PFSK-1 (cell line): ENCODE results near the gene SIL1.

ENCODE experiments used
- POLR2AphosphoS5 ChIP-seq: IDR thresholded peaks from 2 replicates; pipeline ENCODE4 v1.6.1; 2012; ENCODE audit warnings: low read depth, mild to moderate bottlenecking, control low read depth, low read length, moderate library complexity
- SIN3A ChIP-seq: IDR thresholded peaks from 2 replicates; pipeline ENCODE4 v1.6.1; 2012; ENCODE audit warnings: mild to moderate bottlenecking, low read length, moderate library complexity, borderline replicate concordance; ENCODE audit not compliant: insufficient read depth
- TAF1 ChIP-seq: IDR thresholded peaks from 2 replicates; pipeline ENCODE4 v1.6.1; 2012; ENCODE audit warnings: low read length, control low read depth, borderline replicate concordance; ENCODE audit not compliant: insufficient read depth
- TF ChIP-seq, protein P1 (sequence below), 2 experiments: IDR thresholded peaks; 2 replicates each; pipeline versions ENCODE4 v1.6.1 to v1.8.0; 2011 to 2012; ENCODE audit warnings: low read depth in 2 of 2, low read length in 2 of 2, control low read depth in 1 of 2, inconsistent platforms in 1 of 2, mild to moderate bottlenecking in 1 of 2, moderate library complexity in 1 of 2; ENCODE audit not compliant: insufficient read depth in 1 of 2

- no peak for TF ChIP-seq POLR2AphosphoS5
- TF ChIP-seq TAF1: no peak
- TF ChIP-seq, protein P1, sequence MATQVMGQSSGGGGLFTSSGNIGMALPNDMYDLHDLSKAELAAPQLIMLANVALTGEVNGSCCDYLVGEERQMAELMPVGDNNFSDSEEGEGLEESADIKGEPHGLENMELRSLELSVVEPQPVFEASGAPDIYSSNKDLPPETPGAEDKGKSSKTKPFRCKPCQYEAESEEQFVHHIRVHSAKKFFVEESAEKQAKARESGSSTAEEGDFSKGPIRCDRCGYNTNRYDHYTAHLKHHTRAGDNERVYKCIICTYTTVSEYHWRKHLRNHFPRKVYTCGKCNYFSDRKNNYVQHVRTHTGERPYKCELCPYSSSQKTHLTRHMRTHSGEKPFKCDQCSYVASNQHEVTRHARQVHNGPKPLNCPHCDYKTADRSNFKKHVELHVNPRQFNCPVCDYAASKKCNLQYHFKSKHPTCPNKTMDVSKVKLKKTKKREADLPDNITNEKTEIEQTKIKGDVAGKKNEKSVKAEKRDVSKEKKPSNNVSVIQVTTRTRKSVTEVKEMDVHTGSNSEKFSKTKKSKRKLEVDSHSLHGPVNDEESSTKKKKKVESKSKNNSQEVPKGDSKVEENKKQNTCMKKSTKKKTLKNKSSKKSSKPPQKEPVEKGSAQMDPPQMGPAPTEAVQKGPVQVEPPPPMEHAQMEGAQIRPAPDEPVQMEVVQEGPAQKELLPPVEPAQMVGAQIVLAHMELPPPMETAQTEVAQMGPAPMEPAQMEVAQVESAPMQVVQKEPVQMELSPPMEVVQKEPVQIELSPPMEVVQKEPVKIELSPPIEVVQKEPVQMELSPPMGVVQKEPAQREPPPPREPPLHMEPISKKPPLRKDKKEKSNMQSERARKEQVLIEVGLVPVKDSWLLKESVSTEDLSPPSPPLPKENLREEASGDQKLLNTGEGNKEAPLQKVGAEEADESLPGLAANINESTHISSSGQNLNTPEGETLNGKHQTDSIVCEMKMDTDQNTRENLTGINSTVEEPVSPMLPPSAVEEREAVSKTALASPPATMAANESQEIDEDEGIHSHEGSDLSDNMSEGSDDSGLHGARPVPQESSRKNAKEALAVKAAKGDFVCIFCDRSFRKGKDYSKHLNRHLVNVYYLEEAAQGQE (IDR thresholded peaks at IDR 0.05; ENCODE audit: insufficient read depth in 1 of 2, low read depth in 2 of 2, low read length in 2 of 2): no peak
- no peak for TF ChIP-seq SIN3A
Measured at GRCh38 chr5:138951986-138952735, 246.0 kb downstream of the SIL1 start.
